Stimulated activated CD4-positive, alpha-beta T cell treated with anti-CD3 and anti-CD28 coated beads, Interleukin-1b, Interleukin-23, amount 100 ng/mL, for 48 hours (primary cell): ENCODE results near the gene AKAP10.
"Not testable (repeated sequence)": the region's sequence is repeated elsewhere in the genome, so short reads cannot be mapped to it uniquely, and the experiment has no call there.

ENCODE experiments used
- DNase-seq: peaks from one replicate; pipeline ENCODE4 v3.0.0-alpha.2; 2020

AKAP10 gene

DNA sequence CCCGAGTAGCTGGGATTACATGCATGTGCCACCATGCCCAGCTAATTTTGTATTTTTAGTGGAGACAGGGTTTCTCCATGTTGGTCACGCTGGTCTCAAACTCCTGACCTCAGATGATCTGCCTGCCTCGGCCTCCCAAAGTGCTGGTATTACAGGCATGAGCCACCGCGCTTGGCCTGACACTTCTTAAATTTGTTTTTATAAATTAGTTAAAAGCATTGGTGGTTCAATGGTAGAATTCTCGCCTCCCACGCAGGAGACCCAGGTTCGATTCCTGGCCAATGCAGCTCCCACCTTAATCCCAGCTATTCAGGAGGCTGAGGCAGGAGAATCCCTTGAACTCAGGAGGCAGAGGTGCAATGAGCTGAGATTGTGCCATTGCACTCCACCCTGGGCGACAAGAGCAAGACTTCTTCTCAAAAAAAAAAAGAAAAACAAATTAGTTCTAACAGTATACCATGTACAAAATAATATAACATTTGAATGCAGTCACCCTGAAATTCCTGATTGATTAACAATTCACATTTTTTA, 116.9 kb downstream of the AKAP10 start:
- DNase-seq: not testable (repeated sequence)

- no peak for DNase-seq
Measured at GRCh38 chr17:19857640-19858039, 120.0 kb downstream of the AKAP10 start.
